ENCODE measurements around the gene ASAP2.

The ASAP2 gene

GRCh38 chr2:9210030-9210429 is 3.4 kb downstream of the ASAP2 start:
- no peak for DNase-seq (ENCODE audit: low read depth)
- TF ChIP-seq, protein P1, sequence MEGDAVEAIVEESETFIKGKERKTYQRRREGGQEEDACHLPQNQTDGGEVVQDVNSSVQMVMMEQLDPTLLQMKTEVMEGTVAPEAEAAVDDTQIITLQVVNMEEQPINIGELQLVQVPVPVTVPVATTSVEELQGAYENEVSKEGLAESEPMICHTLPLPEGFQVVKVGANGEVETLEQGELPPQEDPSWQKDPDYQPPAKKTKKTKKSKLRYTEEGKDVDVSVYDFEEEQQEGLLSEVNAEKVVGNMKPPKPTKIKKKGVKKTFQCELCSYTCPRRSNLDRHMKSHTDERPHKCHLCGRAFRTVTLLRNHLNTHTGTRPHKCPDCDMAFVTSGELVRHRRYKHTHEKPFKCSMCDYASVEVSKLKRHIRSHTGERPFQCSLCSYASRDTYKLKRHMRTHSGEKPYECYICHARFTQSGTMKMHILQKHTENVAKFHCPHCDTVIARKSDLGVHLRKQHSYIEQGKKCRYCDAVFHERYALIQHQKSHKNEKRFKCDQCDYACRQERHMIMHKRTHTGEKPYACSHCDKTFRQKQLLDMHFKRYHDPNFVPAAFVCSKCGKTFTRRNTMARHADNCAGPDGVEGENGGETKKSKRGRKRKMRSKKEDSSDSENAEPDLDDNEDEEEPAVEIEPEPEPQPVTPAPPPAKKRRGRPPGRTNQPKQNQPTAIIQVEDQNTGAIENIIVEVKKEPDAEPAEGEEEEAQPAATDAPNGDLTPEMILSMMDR (IDR thresholded peaks at IDR 0.05; ENCODE audit: control insufficient read depth, insufficient read depth, low read depth, low read length, missing control alignments) = no peak
- no peak overlapping the region for H3K4me3 ChIP-seq (ENCODE audit: control insufficient read depth, low read depth, low read length)

GRCh38 chr2:9211496-9211895 is 4.9 kb downstream of the ASAP2 start:
- no peak overlapping the region for H3K4me3 ChIP-seq (ENCODE audit: control insufficient read depth, low read depth, low read length)
- DNase-seq (ENCODE audit: low read depth) = no peak
- TF ChIP-seq, protein P1 (IDR thresholded peaks at IDR 0.05; ENCODE audit: control insufficient read depth, insufficient read depth, low read depth, low read length, missing control alignments) = no peak

- TF ChIP-seq, protein P1 (IDR thresholded peaks at IDR 0.05; ENCODE audit: control insufficient read depth, insufficient read depth, low read depth, low read length, missing control alignments) = no peak
- DNase-seq (ENCODE audit: low read depth) = no peak
- no peak overlapping the region for H3K4me3 ChIP-seq (ENCODE audit: control insufficient read depth, low read depth, low read length)
These were observed 5.5 kb downstream of the ASAP2 start for GRCh38 chr2:9212010-9212635.

- H3K4me3 ChIP-seq (ENCODE audit: control insufficient read depth, low read depth, low read length) = no peak overlapping the region
- TF ChIP-seq, protein P1 (IDR thresholded peaks at IDR 0.05; ENCODE audit: control insufficient read depth, insufficient read depth, low read depth, low read length, missing control alignments) = no peak
- DNase-seq (ENCODE audit: low read depth) = no peak
These were observed 6.2 kb downstream of the ASAP2 start for GRCh38 chr2:9212661-9213411.

DNA sequence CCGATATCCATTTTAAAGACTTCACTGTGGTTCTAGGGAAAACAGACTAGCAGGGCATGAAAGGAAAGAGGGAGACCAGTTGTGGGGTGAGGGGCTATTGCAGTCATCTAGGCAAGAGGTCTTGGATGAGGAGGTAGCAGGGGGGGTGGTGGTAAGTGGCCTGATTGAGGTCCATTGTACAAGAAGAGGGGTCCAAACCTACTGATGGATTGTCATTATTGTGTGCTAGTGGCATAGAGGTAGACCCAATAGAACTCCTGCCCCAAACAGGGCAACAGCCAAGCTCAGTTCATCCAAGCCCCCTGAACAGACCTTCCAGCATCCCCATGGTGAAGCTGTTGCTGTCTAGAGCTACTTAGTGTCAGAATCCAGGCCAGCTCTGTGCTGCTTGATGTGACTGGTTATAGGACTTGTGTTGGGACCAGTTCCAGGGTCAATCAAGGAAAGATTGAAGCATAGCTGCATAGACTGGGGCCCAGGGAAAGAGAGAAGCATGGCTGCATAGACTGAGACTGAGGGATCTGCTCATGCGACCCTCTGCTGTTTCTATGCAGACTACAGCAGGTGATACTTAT is 7.0 kb downstream of the ASAP2 start:
- no peak for DNase-seq (ENCODE audit: low read depth)
- TF ChIP-seq, protein P1 (IDR thresholded peaks at IDR 0.05; ENCODE audit: control insufficient read depth, insufficient read depth, low read depth, low read length, missing control alignments) = no peak
- no peak overlapping the region for H3K4me3 ChIP-seq (ENCODE audit: control insufficient read depth, low read depth, low read length)

- no peak overlapping the region for H3K4me3 ChIP-seq (ENCODE audit: control insufficient read depth, low read depth, low read length)
- TF ChIP-seq, protein P1 (IDR thresholded peaks at IDR 0.05; ENCODE audit: control insufficient read depth, insufficient read depth, low read depth, low read length, missing control alignments) = no peak
- DNase-seq (ENCODE audit: low read depth) = no peak
These were observed 8.3 kb downstream of the ASAP2 start for GRCh38 chr2:9214873-9215272.
